Heart left ventricle (tissue), 16 donors: Measurements from ENCODE around the gene FNDC3B. TPM values are rescaled to one million over a fixed set of nuclear protein-coding genes. Genes with fewer than 3 reads are reported as not detected.

Experiments used
- ATAC-seq, 4 donors: fragments of 200-7000 bp; cut with Tn5 transposase; one replicate each; pipeline ENCODE4 v1.9.1; 2020 to 2022; ENCODE audit warnings: moderate library complexity in 4 of 4, mild to moderate bottlenecking in 3 of 4, moderate number of reproducible peaks in 1 of 4
- DNase-seq, 5 donors: peaks; one replicate each; pipeline ENCODE4 v3.0.0-alpha.2; 2020
- H3K27ac ChIP-seq, 12 donors: fragments of 200-600 bp; sonication (generic) in 4 of 12; one replicate each; pipeline versions ENCODE4 v1.5.0 to v1.8.0; 2016 to 2022; ENCODE audit warnings: mild to moderate bottlenecking in 2 of 12
- H3K27me3 ChIP-seq, 9 donors: fragments of 200-600 bp; sonication (generic) in 2 of 9; one replicate each; pipeline versions ENCODE4 v1.5.1 to v1.8.0; 2016 to 2022; ENCODE audit warnings: mild to moderate bottlenecking in 3 of 9
- H3K36me3 ChIP-seq, 9 donors: fragments of 200-600 bp; sonication (generic) in 2 of 9; one replicate each; pipeline versions ENCODE4 v1.5.0 to v1.8.0; 2018 to 2022; ENCODE audit warnings: mild to moderate bottlenecking in 2 of 9
- H3K4me1 ChIP-seq, 12 donors: fragments of 200-600 bp; sonication (generic) in 4 of 12; one replicate each; pipeline versions ENCODE4 v1.5.0 to v1.8.0; 2016 to 2022; ENCODE audit warnings: mild to moderate bottlenecking in 3 of 12
- H3K4me3 ChIP-seq, 12 donors: fragments of 200-600 bp; sonication (generic) in 4 of 12; one replicate each; pipeline versions ENCODE4 v1.5.0 to v1.8.0; 2017 to 2022; ENCODE audit warnings: mild to moderate bottlenecking in 9 of 12, moderate library complexity in 4 of 12
- H3K9me3 ChIP-seq, 12 donors: fragments of 200-600 bp; sonication (generic) in 4 of 12; one replicate each; pipeline versions ENCODE4 v1.5.0 to v1.8.0; 2016 to 2022; ENCODE audit warnings: mild to moderate bottlenecking in 1 of 12
- POLR2A ChIP-seq, 2 donors: fragments of 450-650 bp; IDR thresholded peaks; one replicate each; pipeline ENCODE4 v1.6.1; 2017; ENCODE audit warnings: antibody characterized with exemption in 2 of 2, mild to moderate bottlenecking in 2 of 2, moderate library complexity in 2 of 2
- WGBS, 4 donors: extraction: QIAGEN DNeasy Blood & Tissue Kit in 2 of 4; methylation state at CpG; one replicate each; pipeline versions ENCODE4 v1.1.5 to v1.1.7; 2013 to 2018; 5-methylcytosine and 5-hydroxymethylcytosine counted together
- intact Hi-C, 10 donors: fragments of 100-400 bp; cut with DNase I; formaldehyde crosslinking; loops; one replicate each; pipeline versions ENCODE4 v1.11.1 to v1.14.2; 2022
- polyA plus RNA-seq, 2 donors: library from polyadenylated mRNA; stranded (reverse); fragments of 200-250 nt; gene quantifications; one replicate each; pipeline ENCODE4 v1.2.3, GENCODE V29; 2013
- total RNA-seq, 9 donors: library from RNA; depleted of rRNA in 2 of 9; stranded (reverse); fragments of >200 nt in 2 of 9; fragmentation: NEBNext Ultra II Directional in 3 of 9; extraction: Animal tissue kit (Norgen Biotek cat#: 25700) in 3 of 9; gene quantifications; one replicate each; pipeline versions ENCODE4 v1.1.0 to v1.2.4, GENCODE V29; 2016 to 2023
- TF ChIP-seq, protein P1 (sequence below), 12 donors: fragments of 200-600 bp; sonication (generic) in 4 of 12; IDR thresholded peaks; one replicate each; pipeline versions ENCODE4 v1.5.0 to v1.8.0; 2018 to 2022; ENCODE audit warnings: antibody characterized with exemption in 12 of 12, mild to moderate bottlenecking in 5 of 12
- donor health status: ischemic (EF 13 %, LVEDD 7.1; RV severe dilation, severe dysfunction).
- donor health status: healthy with polysubstance abuse.
- donor health status: DM: no; HTN: yes; CAD: no.
- donor health status: DM: no; HTN: no; CAD: no.
- donor health status: ischemic (EF 25% LVEDD 6.9; RV normal size, moderate dysfunction).
- donor health status: ischemic (EF 25% LVEDD 5.7; RV mildly dilated, moderate dysfunction).
- donor health status: healthy.
- donor health status: DM: yes; HTN: yes; CAD: no.
- donor health status: ischemic (EF 35%, LVEDD 5.7; RV mildly dilated, moderate dysfunction).
- donor health status: nonischemic (EF 11% LVEDD 7.7; RV severe dilation, severe dysfunction).
- donor health status: DM: yes; HTN: yes; CAD: no.
- donor health status: PGD.
- donor health status: ischemic (EF 29% LVEDD 5.4; RV normal size, mild dysfunction).
- donor health status: nonischemic (EF 23%, LVEDD 6.1; RV moderate dilation, normal function).

Gene FNDC3B
- total and polyA plus RNA-seq, 11 donors: 9.4 to 113 (median 68.2) TPM

GRCh38 chr3:172031996-172032395 is 7.4 kb upstream of the FNDC3B start:
- no peak for ATAC-seq
- TF ChIP-seq, protein P1, sequence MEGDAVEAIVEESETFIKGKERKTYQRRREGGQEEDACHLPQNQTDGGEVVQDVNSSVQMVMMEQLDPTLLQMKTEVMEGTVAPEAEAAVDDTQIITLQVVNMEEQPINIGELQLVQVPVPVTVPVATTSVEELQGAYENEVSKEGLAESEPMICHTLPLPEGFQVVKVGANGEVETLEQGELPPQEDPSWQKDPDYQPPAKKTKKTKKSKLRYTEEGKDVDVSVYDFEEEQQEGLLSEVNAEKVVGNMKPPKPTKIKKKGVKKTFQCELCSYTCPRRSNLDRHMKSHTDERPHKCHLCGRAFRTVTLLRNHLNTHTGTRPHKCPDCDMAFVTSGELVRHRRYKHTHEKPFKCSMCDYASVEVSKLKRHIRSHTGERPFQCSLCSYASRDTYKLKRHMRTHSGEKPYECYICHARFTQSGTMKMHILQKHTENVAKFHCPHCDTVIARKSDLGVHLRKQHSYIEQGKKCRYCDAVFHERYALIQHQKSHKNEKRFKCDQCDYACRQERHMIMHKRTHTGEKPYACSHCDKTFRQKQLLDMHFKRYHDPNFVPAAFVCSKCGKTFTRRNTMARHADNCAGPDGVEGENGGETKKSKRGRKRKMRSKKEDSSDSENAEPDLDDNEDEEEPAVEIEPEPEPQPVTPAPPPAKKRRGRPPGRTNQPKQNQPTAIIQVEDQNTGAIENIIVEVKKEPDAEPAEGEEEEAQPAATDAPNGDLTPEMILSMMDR (IDR thresholded peaks at IDR 0.05): no peak
- no peak for TF ChIP-seq POLR2A (IDR thresholded peaks at IDR 0.05)
- H3K27me3 ChIP-seq: no peaks in the 10 kb centered on the region

GRCh38 chr3:172033396-172033795 is 6.0 kb upstream of the FNDC3B start:
- ATAC-seq (no peak), DNase-seq (no peak)
- no peaks in the 10 kb centered on the region for H3K27me3 ChIP-seq
- intact Hi-C loops: loop anchor here in 5 of 10 donors (10.0 kb wide), 6 partner anchors 189 to 631 kb away; partner anchors contain the start of gene TMEM212 (in 1 of the 5)
- H3K4me1 ChIP-seq: peaks cover 0 to 5% (median 0%) of the 10 kb centered on the region in 12 donors
- H3K9me3 ChIP-seq: no peaks in the 10 kb centered on the region
- WGBS, 4 donors: 86 to 90% (median 88%) methylated on average over 2 of the region's 2 CpGs
- no peaks in the 10 kb centered on the region for H3K36me3 ChIP-seq
- H3K27ac ChIP-seq: no peak overlapping the region
- TF ChIP-seq, protein P1 (IDR thresholded peaks at IDR 0.05): no peak
- no peak for TF ChIP-seq POLR2A (IDR thresholded peaks at IDR 0.05)
- H3K4me3 ChIP-seq: no peak overlapping the region

More at GRCh38 chr3:172031996-172032395, 7.4 kb upstream of the FNDC3B start:
- Histone ChIP-seq H3K9me3 (no peaks in the 10 kb centered on the region), H3K4me3 (no peak overlapping the region), H3K4me1 (peaks cover 0 to 5% (median 0%) of the 10 kb centered on the region in 12 donors), H3K36me3 (no peaks in the 10 kb centered on the region), H3K27ac (no peak overlapping the region)
- intact Hi-C loops: loop anchor here in 5 of 10 donors (10.0 kb wide), 6 partner anchors 187 to 633 kb away; partner anchors contain the start of gene TMEM212 (in 1 of the 5)
- no peak for DNase-seq
- WGBS, 4 donors: 89 to 96% (median 93%) methylated on average over 3 of the region's 3 CpGs

- no peak overlapping the region for H3K27ac ChIP-seq
- WGBS, 4 donors: 73 to 83% (median 79%) methylated on average over 9 of the region's 9 CpGs
- H3K4me3 ChIP-seq: no peak overlapping the region
- intact Hi-C loops: loop anchor here in 9 of 10 donors (5.0 to 10.0 kb wide), 12 partner anchors 190 to 630 kb away; partner anchors contain the start of gene TMEM212 (in 2 of the 9)
- ATAC-seq: no peak
- DNase-seq: no peak
- TF ChIP-seq POLR2A (IDR thresholded peaks at IDR 0.05): no peak
- TF ChIP-seq, protein P1 (IDR thresholded peaks at IDR 0.05): peak; percentile 24 to 61 (median 50)
- no peaks in the 10 kb centered on the region for H3K27me3 ChIP-seq
- H3K4me1 ChIP-seq: peaks cover 0 to 13% (median 7%) of the 10 kb centered on the region in 12 donors
- peaks cover 0 to 4% (median 0%) of the 10 kb centered on the region in 9 donors for H3K36me3 ChIP-seq
- no peaks in the 10 kb centered on the region for H3K9me3 ChIP-seq
Observed at GRCh38 chr3:172034786-172035685, 4.3 kb upstream of the FNDC3B start.
